ENCODE data around the gene ALLC. TPM values are rescaled to one million over a fixed set of nuclear protein-coding genes. Genes with fewer than 3 reads are reported as not detected.

ALLC gene
- total and polyA plus RNA-seq, 10 of the 15 experiments (the other 5 are each of a cell fraction or from before 2014, with no cell fraction given), result 0.05 TPM; not detected in 9

- BruUV-seq (replicated peaks), result no TSS peak
- POLR2A ChIA-PET, result no interaction called here
- H3K9me3 ChIP-seq (replicated peaks; ENCODE audit: control insufficient read depth, insufficient read depth, low read length), result no peaks in the 10 kb centered on the region
- no peak for DNase-seq (ENCODE audit: low read depth, low spot score)
- H3K4me3 ChIP-seq, result no peak overlapping the region
- no peak for FAIRE-seq
- H3K79me2 ChIP-seq (ENCODE audit: control insufficient read depth, insufficient read depth, low read length), result no peaks in the 10 kb centered on the region
- peaks cover 8% of the 10 kb centered on the region; the same call in 1 of the 2 replicates for H3K4me1 ChIP-seq (ENCODE audit: control insufficient read depth, insufficient read depth, low read length)
- RAD21 ChIA-PET (ENCODE audit: unreplicated experiment), result no interaction called here
- no peak overlapping the region for H2AFZ ChIP-seq (ENCODE audit: control insufficient read depth, low read depth, low read length)
- no peaks in the 10 kb centered on the region for H3K36me3 ChIP-seq (ENCODE audit: control insufficient read depth in 2 of 2, insufficient read depth in 2 of 2, low read length in 1 of 2)
- no peak overlapping the region for H3K27ac ChIP-seq (ENCODE audit: control insufficient read depth, insufficient read depth)
- CTCF ChIA-PET, result no interaction called here
- H3K4me2 ChIP-seq (ENCODE audit: control insufficient read depth, insufficient read depth), result no peak overlapping the region
- TF ChIP-seq ZBED1 (IDR thresholded peaks at IDR 0.05; ENCODE audit: borderline replicate concordance), result no peak
- H4K20me1 ChIP-seq (ENCODE audit: control insufficient read depth, insufficient read depth), result no peaks in the 10 kb centered on the region
- ATAC-seq, result no peak
- SMC1A ChIA-PET (ENCODE audit: uncharacterized antibody, unreplicated experiment), result no interaction called here
- WGBS (ENCODE audit: insufficient coverage, insufficient replicate concordance, low lambda C conversion rate, missing lambda C conversion rate), result 71% methylated on average over 10 of the region's 10 CpGs
- H3K27me3 ChIP-seq (replicated peaks in 1 of 2; ENCODE audit: control insufficient read depth in 2 of 2, insufficient read depth in 2 of 2, low read length in 1 of 2), result no peaks in the 10 kb centered on the region
- in situ Hi-C loops (cut with MboI), result no loop called here
- intact Hi-C loops (cut with micrococcal nuclease; ENCODE audit: unreplicated experiment), result no loop called here
- no peak overlapping the region for H3K9ac ChIP-seq (ENCODE audit: control insufficient read depth, insufficient read depth, low read length)
These were observed 29.7 kb upstream of the ALLC start for GRCh38 chr2:3628241-3628679.

- Histone ChIP-seq H3K9me3 (replicated peaks; ENCODE audit: control insufficient read depth, insufficient read depth, low read length) (no peaks in the 10 kb centered on the region), H4K20me1 (ENCODE audit: control insufficient read depth, insufficient read depth) (no peaks in the 10 kb centered on the region), H3K4me1 (ENCODE audit: control insufficient read depth, insufficient read depth, low read length) (peaks cover 8% of the 10 kb centered on the region; the same call in 1 of the 2 replicates), H2AFZ (ENCODE audit: control insufficient read depth, low read depth, low read length) (no peak overlapping the region), H3K4me3 (no peak overlapping the region), H3K36me3 (ENCODE audit: control insufficient read depth in 2 of 2, insufficient read depth in 2 of 2, low read length in 1 of 2) (no peaks in the 10 kb centered on the region), H3K27me3 (replicated peaks in 1 of 2; ENCODE audit: control insufficient read depth in 2 of 2, insufficient read depth in 2 of 2, low read length in 1 of 2) (no peaks in the 10 kb centered on the region), H3K79me2 (ENCODE audit: control insufficient read depth, insufficient read depth, low read length) (no peaks in the 10 kb centered on the region), H3K27ac (ENCODE audit: control insufficient read depth, insufficient read depth) (no peak overlapping the region), H3K4me2 (ENCODE audit: control insufficient read depth, insufficient read depth) (no peak overlapping the region), H3K9ac (ENCODE audit: control insufficient read depth, insufficient read depth, low read length) (no peak overlapping the region)
- POLR2A ChIA-PET, result no interaction called here
- ATAC-seq (no peak), DNase-seq (ENCODE audit: low read depth, low spot score) (no peak), FAIRE-seq (no peak)
- WGBS (ENCODE audit: insufficient coverage, insufficient replicate concordance, low lambda C conversion rate, missing lambda C conversion rate), result 80% methylated on average over 12 of the region's 12 CpGs
- SMC1A ChIA-PET (ENCODE audit: uncharacterized antibody, unreplicated experiment), result no interaction called here
- RAD21 ChIA-PET (ENCODE audit: unreplicated experiment), result no interaction called here
- intact Hi-C loops (cut with micrococcal nuclease; ENCODE audit: unreplicated experiment) (no loop called here), in situ Hi-C loops (cut with MboI) (no loop called here)
- BruUV-seq (replicated peaks), result no TSS peak
- CTCF ChIA-PET, result no interaction called here
- TF ChIP-seq PRDM15 (CRISPR knock-in tag; IDR thresholded peaks at IDR 0.05) (no peak), RAD51 (IDR thresholded peaks at IDR 0.05) (no peak), PAX8 (IDR thresholded peaks at IDR 0.05) (no peak), MYB (IDR thresholded peaks at IDR 0.05; ENCODE audit: borderline replicate concordance, low read depth, low read length) (no peak), CREM (IDR thresholded peaks at IDR 0.05; ENCODE audit: low read depth) (no peak), ASH2L (IDR thresholded peaks at IDR 0.05; ENCODE audit: borderline replicate concordance, low read depth) (no peak), IRF5 (IDR thresholded peaks at IDR 0.05; ENCODE audit: borderline replicate concordance) (no peak), TAF1 (IDR thresholded peaks at IDR 0.05; ENCODE audit: borderline replicate concordance, low read depth, low read length) (no peak), CBX3 (IDR thresholded peaks at IDR 0.05; ENCODE audit: borderline replicate concordance, low read depth) (no peak), ZBED1 (IDR thresholded peaks at IDR 0.05; ENCODE audit: borderline replicate concordance) (no peak), SMAD1 (IDR thresholded peaks at IDR 0.05; ENCODE audit: low read depth, partially characterized antibody) (no peak), STAT3 (IDR thresholded peaks at IDR 0.05; ENCODE audit: low read depth, low read length) (no peak), MTA2 (IDR thresholded peaks at IDR 0.05; ENCODE audit: low read depth) (no peak)
These were observed 29.2 kb upstream of the ALLC start for GRCh38 chr2:3628800-3629199.

Data from GM12878 (cell line).